ENCODE data around the gene MYLK4.

The MYLK4 gene

DNA sequence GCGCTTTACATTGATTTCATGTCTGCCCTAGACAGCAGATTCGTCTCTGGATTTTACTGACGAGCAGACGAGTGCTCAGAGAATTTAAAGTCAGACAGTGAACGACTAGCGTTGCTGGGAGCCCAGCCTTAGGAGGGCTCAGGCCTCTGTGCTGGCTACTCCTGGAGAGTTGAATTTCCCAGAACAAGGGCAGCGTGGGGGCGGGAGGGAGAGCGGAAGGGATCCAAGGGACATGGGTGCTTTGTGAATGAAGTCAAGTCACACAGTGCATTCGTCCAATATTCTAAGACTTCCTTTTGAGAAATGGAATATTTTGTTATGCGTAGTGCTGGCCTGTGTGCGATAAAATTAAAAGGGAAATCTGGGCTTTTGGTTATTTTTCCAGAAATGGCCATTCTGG lies 126.5 kb downstream of the MYLK4 start:
- DNase-seq = no peak

DNA sequence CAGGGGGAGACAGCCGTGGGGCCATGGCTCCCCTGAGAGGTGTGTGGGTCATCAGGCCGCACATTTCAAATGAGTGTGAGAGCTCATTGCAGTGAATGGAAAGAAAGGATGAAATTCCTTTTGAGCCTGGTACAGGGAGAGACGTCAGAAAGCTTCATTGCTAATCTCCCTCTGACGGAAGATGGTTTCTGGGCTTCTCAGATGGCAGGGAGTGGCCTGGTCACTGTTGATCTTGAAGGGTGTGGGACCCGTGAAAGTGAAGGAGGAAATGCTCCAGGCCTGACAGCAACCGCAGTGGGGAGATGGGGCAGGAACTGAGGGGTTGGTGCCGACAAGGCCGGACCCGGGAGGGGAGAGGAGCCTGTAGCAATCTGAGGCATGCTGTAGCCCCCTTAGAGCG lies 127.4 kb downstream of the MYLK4 start:
- no peak for DNase-seq

DNA sequence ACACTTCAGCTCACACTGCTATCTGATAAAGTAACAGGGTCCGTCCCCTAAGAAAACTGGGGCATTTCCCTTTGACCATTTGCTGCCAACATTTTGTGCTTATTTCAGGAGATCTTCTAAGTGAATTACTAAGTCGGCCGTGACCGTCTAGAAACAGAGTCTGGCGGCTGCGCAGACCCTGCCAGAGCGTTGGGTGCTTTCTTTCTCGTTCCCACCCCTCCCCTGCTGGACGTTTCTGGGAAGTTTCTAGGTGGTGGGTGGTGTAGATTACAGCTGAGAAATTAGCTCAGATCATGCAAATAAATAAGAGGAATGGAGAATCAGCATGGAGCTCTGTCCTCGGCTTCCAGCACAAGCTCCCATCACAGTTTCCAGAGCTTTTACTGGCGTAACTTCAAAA lies 128.1 kb downstream of the MYLK4 start:
- DNase-seq = no peak

DNA sequence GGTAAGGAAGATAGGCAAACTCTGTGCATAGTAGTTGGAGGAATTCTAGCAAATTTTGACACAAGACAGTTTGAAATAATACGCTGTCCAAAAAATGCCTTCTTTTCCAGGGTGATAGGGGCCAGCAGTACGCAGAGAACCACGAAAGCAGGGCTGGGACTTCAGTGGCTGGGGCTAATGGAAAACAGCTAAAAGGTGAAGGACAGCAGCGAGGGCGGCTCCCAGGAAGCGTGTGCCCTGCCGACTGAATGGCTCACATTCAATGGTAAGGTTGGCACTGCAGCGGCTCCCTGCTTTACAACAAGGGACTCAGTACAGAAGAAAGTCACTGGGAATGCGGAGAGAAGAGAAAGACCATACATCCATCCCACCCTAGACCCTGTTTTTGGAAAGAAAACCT lies 131.1 kb downstream of the MYLK4 start:
- no peak for DNase-seq

DNA sequence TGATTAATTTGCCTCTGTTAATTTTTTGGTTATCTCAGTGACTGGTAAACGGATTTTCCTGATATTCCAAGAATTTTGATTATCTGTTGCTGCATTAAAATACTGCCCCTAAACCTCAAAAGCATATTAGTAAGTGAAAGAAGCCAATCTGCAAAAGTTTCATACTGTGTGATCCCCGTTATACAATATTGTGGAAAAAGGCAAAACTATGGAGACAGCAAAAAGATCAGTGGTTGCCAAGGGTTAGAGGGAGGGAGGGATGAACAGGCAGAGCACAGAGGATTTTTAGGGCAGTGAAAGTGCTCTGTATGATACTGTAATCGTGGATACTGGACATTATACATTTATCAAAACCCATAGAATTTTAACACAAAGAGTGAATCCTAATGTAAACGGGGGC lies 133.0 kb downstream of the MYLK4 start:
- no peak for DNase-seq

DNA sequence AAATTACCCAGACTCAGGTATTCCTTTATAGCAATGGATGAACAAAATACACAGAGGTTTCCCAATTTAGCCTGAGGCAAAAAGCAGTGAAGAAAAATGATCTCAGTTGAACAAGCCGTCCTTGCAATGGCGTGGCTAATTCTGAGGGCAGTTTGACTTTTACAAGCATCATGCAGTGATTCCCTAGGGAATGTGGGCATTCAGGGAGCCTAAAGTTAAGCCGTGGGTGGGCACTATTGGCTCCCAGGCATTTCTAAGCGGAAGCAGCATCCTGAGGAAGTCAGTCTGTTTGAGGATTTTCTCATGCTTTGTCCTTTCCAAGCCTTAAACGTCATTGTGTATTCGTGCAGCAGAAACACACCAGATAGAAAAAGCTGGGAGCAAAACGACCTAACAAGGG lies 133.9 kb downstream of the MYLK4 start:
- no peak for DNase-seq

DNA sequence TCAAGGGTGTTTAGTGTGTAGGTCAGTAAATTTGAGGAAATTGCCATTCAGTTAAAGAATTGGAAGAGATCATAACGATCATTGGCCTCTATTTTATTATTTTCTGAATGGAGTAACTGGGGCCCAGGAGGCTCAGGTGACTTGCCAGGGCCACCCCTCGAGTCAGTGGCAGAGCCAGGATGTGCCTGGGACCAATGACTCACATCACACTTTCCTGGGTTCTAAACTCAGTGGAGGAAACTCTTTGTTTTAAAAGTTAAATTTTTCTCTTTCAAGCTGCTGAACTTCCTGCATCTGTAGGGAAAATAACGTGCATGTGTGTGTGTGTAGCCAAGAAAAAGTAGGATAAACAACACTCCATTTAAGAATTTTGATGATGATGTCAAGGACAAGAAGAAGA lies 135.5 kb downstream of the MYLK4 start:
- no peak for DNase-seq

DNA sequence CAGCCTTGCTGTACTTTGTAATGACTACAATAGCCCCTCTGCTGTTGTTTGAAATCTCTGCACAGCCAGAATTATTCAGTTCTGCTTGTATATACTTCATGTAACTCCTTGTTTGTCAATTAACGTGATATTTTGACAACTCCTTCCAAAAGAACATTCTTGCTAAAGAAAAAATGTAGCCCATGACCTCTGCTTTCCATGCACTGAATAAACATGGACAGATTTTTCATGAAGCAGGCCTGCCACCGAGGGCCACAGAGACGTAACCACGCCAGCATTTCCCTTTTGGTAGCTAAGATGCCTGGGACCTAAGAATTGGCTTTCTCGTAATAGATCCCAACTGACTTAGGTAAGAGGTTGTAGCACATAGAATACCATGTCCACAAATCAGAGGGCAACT lies 135.9 kb downstream of the MYLK4 start:
- no peak for DNase-seq

DNA sequence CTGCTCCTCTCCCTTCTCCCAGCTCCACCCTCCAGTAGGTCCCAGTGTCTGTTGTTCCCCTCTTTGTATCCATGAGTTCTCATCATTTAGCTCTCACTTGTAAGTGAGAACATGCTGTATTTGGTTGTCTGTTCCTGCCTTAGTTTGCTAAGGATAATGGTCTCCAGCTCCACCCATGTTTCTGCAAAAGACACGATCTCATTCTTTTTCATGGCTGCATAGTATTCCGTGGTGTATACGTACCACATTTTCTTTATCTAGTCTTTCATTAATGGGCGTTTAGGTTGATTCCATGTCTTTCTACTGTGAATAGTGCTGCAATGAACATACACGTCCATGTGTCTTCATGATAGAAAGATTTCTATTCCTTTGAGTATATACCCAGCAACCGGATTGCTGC lies 136.6 kb downstream of the MYLK4 start:
- DNase-seq = no peak
